Gastroesophageal sphincter (tissue), 3 donors: ENCODE results near the gene MAPK11.

ENCODE experiments used
- EP300 ChIP-seq: sonication (generic); formaldehyde crosslinking; IDR thresholded peaks from one replicate; pipeline ENCODE4 v1.6.1; 2017; ENCODE audit warnings: antibody characterized with exemption, mild to moderate bottlenecking
- POLR2A ChIP-seq, 2 donors: fragments of 450-650 bp; IDR thresholded peaks; one replicate each; pipeline ENCODE4 v1.6.1; 2017; ENCODE audit warnings: antibody characterized with exemption in 2 of 2, mild to moderate bottlenecking in 2 of 2, moderate library complexity in 1 of 2
- POLR2AphosphoS5 ChIP-seq: sonication (generic); formaldehyde crosslinking; IDR thresholded peaks from one replicate; pipeline ENCODE4 v1.6.1; 2017; ENCODE audit warnings: antibody characterized with exemption
- TF ChIP-seq, protein P1 (sequence below), 4 experiments: fragments of 200-600 bp in 2 of 4; fragments of 450-650 bp in 2 of 4; sonication (generic) in 1 of 4; IDR thresholded peaks; one replicate each; pipeline ENCODE4 v1.5.1; 2017 to 2019; ENCODE audit warnings: antibody characterized with exemption in 4 of 4, mild to moderate bottlenecking in 2 of 4, moderate library complexity in 2 of 4

DNA sequence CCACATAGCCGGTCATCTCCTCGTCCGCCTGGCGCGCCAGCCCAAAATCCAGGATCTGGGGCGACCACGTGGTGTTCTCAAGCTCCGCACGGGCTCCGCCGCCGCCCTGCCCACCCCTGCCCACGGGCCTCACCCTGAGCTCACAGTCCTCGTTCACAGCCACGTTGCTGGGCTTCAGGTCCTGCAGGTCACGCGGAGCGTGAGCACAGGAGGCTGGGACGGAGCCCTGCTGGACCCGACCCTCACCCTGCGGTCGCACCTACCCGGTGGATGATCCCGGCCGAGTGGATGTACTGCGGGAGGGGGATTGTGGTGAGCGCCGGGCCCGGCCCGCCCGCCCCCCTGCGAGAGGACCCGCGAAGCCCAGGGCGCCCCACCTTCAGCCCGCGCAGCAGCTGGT, 3.2 kb downstream of the MAPK11 start:
- TF ChIP-seq, protein P1, sequence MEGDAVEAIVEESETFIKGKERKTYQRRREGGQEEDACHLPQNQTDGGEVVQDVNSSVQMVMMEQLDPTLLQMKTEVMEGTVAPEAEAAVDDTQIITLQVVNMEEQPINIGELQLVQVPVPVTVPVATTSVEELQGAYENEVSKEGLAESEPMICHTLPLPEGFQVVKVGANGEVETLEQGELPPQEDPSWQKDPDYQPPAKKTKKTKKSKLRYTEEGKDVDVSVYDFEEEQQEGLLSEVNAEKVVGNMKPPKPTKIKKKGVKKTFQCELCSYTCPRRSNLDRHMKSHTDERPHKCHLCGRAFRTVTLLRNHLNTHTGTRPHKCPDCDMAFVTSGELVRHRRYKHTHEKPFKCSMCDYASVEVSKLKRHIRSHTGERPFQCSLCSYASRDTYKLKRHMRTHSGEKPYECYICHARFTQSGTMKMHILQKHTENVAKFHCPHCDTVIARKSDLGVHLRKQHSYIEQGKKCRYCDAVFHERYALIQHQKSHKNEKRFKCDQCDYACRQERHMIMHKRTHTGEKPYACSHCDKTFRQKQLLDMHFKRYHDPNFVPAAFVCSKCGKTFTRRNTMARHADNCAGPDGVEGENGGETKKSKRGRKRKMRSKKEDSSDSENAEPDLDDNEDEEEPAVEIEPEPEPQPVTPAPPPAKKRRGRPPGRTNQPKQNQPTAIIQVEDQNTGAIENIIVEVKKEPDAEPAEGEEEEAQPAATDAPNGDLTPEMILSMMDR (IDR thresholded peaks at IDR 0.05): no peak
- no peak for TF ChIP-seq POLR2A (IDR thresholded peaks at IDR 0.05)
- TF ChIP-seq POLR2AphosphoS5: no peak
- no peak for TF ChIP-seq EP300
